CD4-positive, alpha-beta T cell (primary cell): ENCODE data around the gene CARM1. TPM values are rescaled to one million over a fixed set of nuclear protein-coding genes. Genes with fewer than 3 reads are reported as not detected.

Experiments used
- ATAC-seq: fragments of 200-7000 bp; cut with Tn5 transposase; one replicate; pipeline ENCODE4 v1.10.0; 2022; ENCODE audit warnings: mild to moderate bottlenecking; ENCODE audit not compliant: poor library complexity
- CTCF ChIA-PET: fragments of 350-600 bp; sonication (Branson Sonifier 250); formaldehyde crosslinking; loops from one replicate; lab custom pipeline; 2021; ENCODE audit warnings: antibody characterized with exemption, inconsistent platforms; lab: Charles Lee
- POLR2A ChIA-PET: fragments of 350-600 bp; sonication (Branson Sonifier 250); formaldehyde crosslinking; loops from one replicate; lab custom pipeline; 2021; ENCODE audit warnings: antibody characterized with exemption, inconsistent platforms; lab: Charles Lee
- DNase-seq, 14 experiments: peaks; one replicate each; pipeline ENCODE4 v3.0.0-alpha.2; 2013 to 2020; ENCODE audit warnings: mixed read lengths in 2 of 14
- H3K27ac ChIP-seq, 2 donors: one replicate each; pipeline versions ENCODE4 v1.5.1 to v1.7.0; 2013; ENCODE audit warnings: low read length in 2 of 2, low read depth in 1 of 2, mild to moderate bottlenecking in 1 of 2
- H3K27me3 ChIP-seq, 2 experiments: 1 replicate in 1 of 2; 2 replicates in 1 of 2; pipeline versions ENCODE4 v1.6.1 to v1.7.0; 2013; ENCODE audit warnings: low read length in 2 of 2, control low read depth in 1 of 2, mild to moderate bottlenecking in 1 of 2, moderate library complexity in 1 of 2; ENCODE audit not compliant: insufficient read depth in 2 of 2, control insufficient read depth in 1 of 2
- H3K36me3 ChIP-seq: one replicate; pipeline ENCODE4 v1.6.1; 2013; ENCODE audit warnings: low read length, control low read depth; ENCODE audit not compliant: insufficient read depth
- H3K4me1 ChIP-seq: one replicate; pipeline ENCODE4 v1.6.1; 2013; ENCODE audit warnings: low read length, control low read depth; ENCODE audit not compliant: insufficient read depth
- H3K4me3 ChIP-seq: one replicate; pipeline ENCODE4 v1.5.1; 2013; ENCODE audit warnings: mild to moderate bottlenecking, low read length, moderate library complexity
- H3K9me3 ChIP-seq, 2 experiments: 1 replicate in 1 of 2; 2 replicates in 1 of 2; pipeline versions ENCODE4 v1.6.1 to v1.7.0; 2013; ENCODE audit warnings: low read length in 2 of 2, mild to moderate bottlenecking in 2 of 2, control low read depth in 1 of 2, moderate library complexity in 1 of 2; ENCODE audit not compliant: control insufficient read depth in 1 of 2, insufficient read depth in 1 of 2
- H3K27ac Mint-ChIP-seq: one replicate; pipeline ENCODE4 v1.8.0; 2020; ENCODE audit warnings: mixed read lengths
- H3K27me3 Mint-ChIP-seq: one replicate; pipeline ENCODE4 v1.8.0; 2021; ENCODE audit warnings: mixed read lengths
- H3K36me3 Mint-ChIP-seq: one replicate; pipeline ENCODE4 v1.8.0; 2021; ENCODE audit warnings: low read depth, mixed read lengths
- H3K4me1 Mint-ChIP-seq: one replicate; pipeline ENCODE4 v1.8.0; 2021; ENCODE audit warnings: low read depth, mixed read lengths
- H3K4me3 Mint-ChIP-seq: one replicate; pipeline ENCODE4 v1.8.0; 2020; ENCODE audit warnings: mild to moderate bottlenecking, mixed read lengths
- H3K9me3 Mint-ChIP-seq: one replicate; pipeline ENCODE4 v1.8.0; 2020; ENCODE audit warnings: mixed read lengths
- CTCF ChIP-seq: fragments of 200-600 bp; IDR thresholded peaks from one replicate; pipeline ENCODE4 v1.8.0; 2022; ENCODE audit warnings: antibody characterized with exemption, mild to moderate bottlenecking
- intact Hi-C, 2 experiments: fragments of 100-400 bp; cut with DNase I in 1 of 2; cut with micrococcal nuclease in 1 of 2; formaldehyde crosslinking; loops; one replicate each; pipeline versions ENCODE4 v1.15.1 to v1.9.0; 2023 to 2025; cut with DNase I, micrococcal nuclease
- total RNA-seq, 174 experiments: library from RNA in 2 of 174; stranded (reverse) in 2 of 174; gene quantifications; one replicate each; pipeline ENCODE4 v1.2.3 and lab custom pipeline; 2021 to 2026

The CARM1 gene
- total RNA-seq, 2 experiments from 2014 or later: 17.5 to 18.0 TPM

GRCh38 chr19:10885201-10886169 is 14.1 kb downstream of the CARM1 start:
- H3K4me3 ChIP-seq: no peak overlapping the region
- DNase-seq (no peak), ATAC-seq (no peak)
- Mint-ChIP-seq H3K4me1 (no peaks in the 10 kb centered on the region), H3K36me3 (no peaks in the 10 kb centered on the region), H3K4me3 (no peak overlapping the region), H3K9me3 (no peaks in the 10 kb centered on the region), H3K27me3 (no peaks in the 10 kb centered on the region), H3K27ac (no peak overlapping the region)
- intact Hi-C loops: no loop called here
- H3K36me3 ChIP-seq: peaks cover 2% of the 10 kb centered on the region
- ChIA-PET CTCF (no interaction called here), POLR2A (no interaction called here)
- H3K4me1 ChIP-seq: no peaks in the 10 kb centered on the region
- no peak for TF ChIP-seq CTCF
- no peak overlapping the region for H3K27ac ChIP-seq
- no peaks in the 10 kb centered on the region for H3K9me3 ChIP-seq
- H3K27me3 ChIP-seq: no peaks in the 10 kb centered on the region

GRCh38 chr19:10887616-10888367 is 16.4 kb downstream of the CARM1 start:
- no peak for DNase-seq
- CTCF ChIA-PET: interaction anchor here (1.1 kb wide), 1 partner anchor 24 kb away, joined by 3 read pairs; no protein-coding TSS in a partner anchor
- Mint-ChIP-seq H3K36me3 (no peaks in the 10 kb centered on the region), H3K27ac (no peak overlapping the region), H3K9me3 (no peaks in the 10 kb centered on the region), H3K27me3 (no peaks in the 10 kb centered on the region), H3K4me1 (no peaks in the 10 kb centered on the region), H3K4me3 (no peak overlapping the region)
- intact Hi-C loops: no loop called here
- Histone ChIP-seq H3K9me3 (no peaks in the 10 kb centered on the region), H3K4me3 (no peak overlapping the region), H3K4me1 (no peaks in the 10 kb centered on the region), H3K36me3 (peaks cover 2% of the 10 kb centered on the region), H3K27me3 (no peaks in the 10 kb centered on the region), H3K27ac (no peak overlapping the region)
- TF ChIP-seq CTCF: no peak
- ATAC-seq: no peak
- POLR2A ChIA-PET: interaction anchor here (1.4 kb wide), 1 partner anchor 15 kb away, joined by 4 read pairs; no protein-coding TSS in a partner anchor

- Histone ChIP-seq H3K9me3 (no peaks in the 10 kb centered on the region), H3K36me3 (peaks cover 2% of the 10 kb centered on the region), H3K4me1 (no peaks in the 10 kb centered on the region), H3K4me3 (no peak overlapping the region), H3K27ac (no peak overlapping the region), H3K27me3 (no peaks in the 10 kb centered on the region)
- intact Hi-C loops: no loop called here
- Mint-ChIP-seq H3K27me3 (no peaks in the 10 kb centered on the region), H3K4me1 (no peaks in the 10 kb centered on the region), H3K36me3 (no peaks in the 10 kb centered on the region), H3K4me3 (no peak overlapping the region), H3K9me3 (no peaks in the 10 kb centered on the region), H3K27ac (no peak overlapping the region)
- no peak for DNase-seq
- POLR2A ChIA-PET: interaction anchor here (1.4 kb wide), 1 partner anchor 16 kb away, joined by 4 read pairs; no protein-coding TSS in a partner anchor
- CTCF ChIA-PET: interaction anchor here (1.1 kb wide), 1 partner anchor 24 kb away, joined by 3 read pairs; no protein-coding TSS in a partner anchor
- no peak for ATAC-seq
- no peak for TF ChIP-seq CTCF
These were observed 17.1 kb downstream of the CARM1 start for GRCh38 chr19:10888421-10888866.
